ENCODE measurements around the gene LCE3B.

Gene LCE3B

GRCh38 chr1:152657677-152658076 is 44.1 kb downstream of the LCE3B start:
- no peak for DNase-seq (ENCODE audit: low spot score)
- FAIRE-seq = no peak

GRCh38 chr1:152658649-152659048 is 45.0 kb downstream of the LCE3B start:
- DNase-seq (ENCODE audit: low spot score) (no peak), FAIRE-seq (no peak)

DNA sequence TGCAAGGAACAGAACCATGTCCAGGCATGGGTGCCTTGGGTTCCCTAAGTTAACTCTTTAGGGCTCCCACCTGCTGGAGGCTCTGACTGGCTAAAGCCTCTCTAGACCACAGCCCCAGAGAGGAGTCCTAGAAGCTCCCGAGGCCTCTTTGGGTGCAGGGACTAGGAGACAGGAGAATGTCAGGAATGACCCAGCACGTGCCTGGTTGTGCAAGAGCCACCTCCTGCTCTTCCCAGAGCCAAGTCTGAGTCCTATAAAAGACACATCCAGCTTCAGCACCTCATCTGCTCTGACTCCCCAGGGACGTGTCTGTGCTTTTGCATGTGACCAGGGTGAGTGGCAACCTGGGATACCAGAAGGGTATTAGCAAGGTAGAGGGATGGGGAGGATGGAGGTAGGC is 49.5 kb downstream of the LCE3B start, which contains the start of gene LCE2D:
TSS of gene LCE2D (plus strand) at position 283 of the 400 bp plus-strand sequence. CDS start 726 bp downstream, outside the sequence.
- DNase-seq (ENCODE audit: low spot score) (no peak), FAIRE-seq (no peak)
